Neural cell (in vitro differentiated cells): ENCODE data around the gene UFD1. TPM values are rescaled to one million over a fixed set of nuclear protein-coding genes. Genes with fewer than 3 reads are reported as not detected.

Experiments used
- H2AFZ ChIP-seq: fragments of 200-600, 300-800 bp; sonication (generic), shearing (Covaris generic); 2 replicates; pipeline ENCODE4 v1.6.0; 2014; ENCODE audit warnings: low read depth, mild to moderate bottlenecking, antibody characterized with exemption, low read length, moderate library complexity
- H3F3A ChIP-seq: fragments of 200-600 bp; shearing (Covaris generic); 2 replicates; pipeline ENCODE4 v1.6.1; 2016; ENCODE audit warnings: mild to moderate bottlenecking, moderate library complexity, mixed read lengths, antibody characterized with exemption, low read length; ENCODE audit not compliant: insufficient read depth, poor library complexity, severe bottlenecking
- H3K27ac ChIP-seq: fragments of 200-600, 300-800 bp; sonication (generic), shearing (Covaris generic); 2 replicates; pipeline ENCODE4 v1.5.1; 2014; ENCODE audit warnings: mild to moderate bottlenecking, low read length, moderate library complexity
- H3K27me3 ChIP-seq: fragments of 300-800, 200-600 bp; sonication (generic), shearing (Covaris generic); 2 replicates; pipeline ENCODE4 v1.6.0; 2014; ENCODE audit warnings: mild to moderate bottlenecking, low read depth, low read length, moderate library complexity; ENCODE audit not compliant: insufficient read depth
- H3K36me3 ChIP-seq: fragments of 300-800, 200-600 bp; sonication (generic), shearing (Covaris generic); 2 replicates; pipeline ENCODE4 v1.5.1; 2014; ENCODE audit warnings: mild to moderate bottlenecking, antibody characterized with exemption, low read length, moderate library complexity; ENCODE audit not compliant: insufficient read depth
- H3K4me2 ChIP-seq: fragments of 300-800, 200-600 bp; sonication (generic), shearing (Covaris generic); 2 replicates; pipeline ENCODE4 v1.6.0; 2014; ENCODE audit warnings: mild to moderate bottlenecking, low read length
- H3K4me3 ChIP-seq: fragments of 300-800, 200-600 bp; sonication (generic), shearing (Covaris generic); 2 replicates; pipeline ENCODE4 v1.5.1; 2014; ENCODE audit warnings: mild to moderate bottlenecking, low read length, moderate library complexity
- H3K79me2 ChIP-seq: fragments of 200-600 bp; shearing (Covaris generic); replicated peaks from 2 replicates; pipeline ENCODE4 v1.6.0; 2014; ENCODE audit warnings: mild to moderate bottlenecking, low read length, moderate library complexity; ENCODE audit not compliant: insufficient read depth
- H3K9ac ChIP-seq: fragments of 300-800, 200-600 bp; sonication (generic), shearing (Covaris generic); 2 replicates; pipeline ENCODE4 v1.6.1; 2016; ENCODE audit warnings: mild to moderate bottlenecking, low read length, mixed read lengths
- H3K9me2 ChIP-seq: fragments of 200-600 bp; shearing (Covaris generic); 2 replicates; pipeline ENCODE4 v1.6.1; 2016; ENCODE audit warnings: mild to moderate bottlenecking, low read length, mixed read lengths; ENCODE audit not compliant: insufficient read depth
- H3K9me3 ChIP-seq: fragments of 200-600, 300-800 bp; sonication (generic), shearing (Covaris generic); 2 replicates; pipeline ENCODE4 v1.6.1; 2016; ENCODE audit warnings: mild to moderate bottlenecking, mixed run types, low read length, moderate library complexity, mixed read lengths
- H4K20me1 ChIP-seq: fragments of 200-600 bp; shearing (Covaris generic); 2 replicates; pipeline ENCODE4 v1.6.1; 2016; ENCODE audit warnings: mild to moderate bottlenecking, mixed run types; ENCODE audit not compliant: insufficient read depth
- CTCF ChIP-seq: fragments of 450-650 bp; IDR thresholded peaks from 2 replicates; pipeline ENCODE4 v1.5.1; 2014; ENCODE audit warnings: antibody characterized with exemption, mild to moderate bottlenecking, moderate library complexity; ENCODE audit not compliant: poor library complexity, severe bottlenecking
- EP300 ChIP-seq: fragments of 450-650 bp; conservative IDR thresholded peaks from 2 replicates; pipeline ENCODE4 v1.6.1; 2014; ENCODE audit warnings: antibody characterized with exemption, mild to moderate bottlenecking, moderate library complexity; ENCODE audit not compliant: poor library complexity, severe bottlenecking
- EZH2 ChIP-seq: fragments of 200-600, 300-800 bp; shearing (Covaris generic), sonication (generic); IDR thresholded peaks from 2 replicates; pipeline ENCODE4 v1.6.1; 2014; ENCODE audit warnings: antibody characterized with exemption, low read length, borderline replicate concordance, mild to moderate bottlenecking; ENCODE audit not compliant: insufficient read depth, poor library complexity, severe bottlenecking
- MXI1 ChIP-seq: fragments of 450-650 bp; conservative IDR thresholded peaks from 2 replicates; pipeline ENCODE4 v1.6.1; 2014; ENCODE audit warnings: antibody characterized with exemption, mild to moderate bottlenecking; ENCODE audit not compliant: poor library complexity, severe bottlenecking
- POLR2AphosphoS5 ChIP-seq: IDR thresholded peaks from 2 replicates; pipeline ENCODE4 v1.6.1; 2012
- RAD21 ChIP-seq: fragments of 450-650 bp; conservative IDR thresholded peaks from 2 replicates; pipeline ENCODE4 v1.6.1; 2014; ENCODE audit warnings: antibody characterized with exemption, mild to moderate bottlenecking, moderate library complexity
- REST ChIP-seq: IDR thresholded peaks from 2 replicates; pipeline ENCODE4 v1.6.1; 2012; ENCODE audit warnings: borderline replicate concordance
- SMC3 ChIP-seq: fragments of 450-650 bp; conservative IDR thresholded peaks from 2 replicates; pipeline ENCODE4 v1.6.1; 2014; ENCODE audit warnings: antibody characterized with exemption, mild to moderate bottlenecking, moderate library complexity; ENCODE audit not compliant: poor library complexity
- TAF1 ChIP-seq: IDR thresholded peaks from 2 replicates; pipeline ENCODE4 v1.6.1; 2012; ENCODE audit warnings: low read depth
- polyA plus RNA-seq: library from polyadenylated mRNA; depleted of rRNA; stranded (reverse); fragments of >200 nt; gene quantifications from 2 replicates; pipeline ENCODE4 v1.2.3, GENCODE V29; 2014

Gene UFD1
- polyA plus RNA-seq, 1 donor from 2014 or later, result 56.9 TPM

GRCh38 chr22:19483481-19484244, 4.7 kb upstream of the UFD1 start:
- Histone ChIP-seq H3K36me3 (no peaks in the 10 kb centered on the region), H3K4me2 (no peak overlapping the region), H3K9ac (no peak overlapping the region), H3K9me3 (no peaks in the 10 kb centered on the region), H2AFZ (no peak overlapping the region), H3K79me2 (peaks cover under 1% of the 10 kb centered on the region), H3F3A (no peaks in the 10 kb centered on the region), H3K9me2 (no peaks in the 10 kb centered on the region), H3K27ac (no peak overlapping the region), H3K4me3 (no peak overlapping the region), H4K20me1 (no peaks in the 10 kb centered on the region), H3K27me3 (no peaks in the 10 kb centered on the region)
- TF ChIP-seq SMC3 (no peak), CTCF (no peak), TAF1 (no peak), RAD21 (no peak), REST (no peak), POLR2AphosphoS5 (no peak), EZH2 (no peak), EP300 (no peak), MXI1 (no peak)

GRCh38 chr22:19482297-19482696, 3.3 kb upstream of the UFD1 start:
- no peaks in the 10 kb centered on the region for H3K27me3 ChIP-seq
- no peak overlapping the region for H3K9ac ChIP-seq
- H2AFZ ChIP-seq, result no peak overlapping the region
- H3K27ac ChIP-seq, result no peak overlapping the region
- no peak overlapping the region for H3K4me2 ChIP-seq
- H3K79me2 ChIP-seq, result peaks cover 14% of the 10 kb centered on the region
- no peaks in the 10 kb centered on the region for H3K36me3 ChIP-seq
- TF ChIP-seq MXI1 (no peak), EP300 (no peak), EZH2 (no peak), REST (no peak), POLR2AphosphoS5 (no peak), CTCF (no peak), TAF1 (no peak), SMC3 (no peak), RAD21 (no peak)
- no peaks in the 10 kb centered on the region for H3K9me2 ChIP-seq
- H4K20me1 ChIP-seq, result no peaks in the 10 kb centered on the region
- no peaks in the 10 kb centered on the region for H3K9me3 ChIP-seq
- no peak overlapping the region for H3K4me3 ChIP-seq
- no peaks in the 10 kb centered on the region for H3F3A ChIP-seq
